COLO668 (cell line): ENCODE data around the gene PROM1.

Experiments
- DNase-seq: peaks from one replicate; lab custom pipeline; 2025; ENCODE audit not compliant: unreplicated experiment; lab: John Stamatoyannopoulos, UW

The PROM1 gene

GRCh38 chr4:16067515-16067914 lies 16.3 kb downstream of the PROM1 start:
- peak; percentile 82 for DNase-seq

- peak; percentile 65 for DNase-seq
Observed at GRCh38 chr4:16066586-16067128, 17.2 kb downstream of the PROM1 start.

- no peak for DNase-seq
Observed at GRCh38 chr4:16065066-16065465, 18.8 kb downstream of the PROM1 start.

- DNase-seq = no peak
Observed at GRCh38 chr4:16062601-16063000, 21.2 kb downstream of the PROM1 start.

- DNase-seq = peak; percentile 12
Observed at GRCh38 chr4:16056681-16057385, 27.0 kb downstream of the PROM1 start.

GRCh38 chr4:16055873-16056272 lies 27.9 kb downstream of the PROM1 start:
- DNase-seq = no peak

GRCh38 chr4:16055471-16055870 lies 28.4 kb downstream of the PROM1 start:
- no peak for DNase-seq

- DNase-seq = no peak
Observed at GRCh38 chr4:16052939-16053338, 30.9 kb downstream of the PROM1 start.

GRCh38 chr4:16051980-16052379 lies 31.8 kb downstream of the PROM1 start:
- DNase-seq = no peak

- no peak for DNase-seq
Observed at GRCh38 chr4:16051132-16051531, 32.7 kb downstream of the PROM1 start.

GRCh38 chr4:16050669-16051068 lies 33.2 kb downstream of the PROM1 start:
- no peak for DNase-seq

GRCh38 chr4:16048619-16049419 lies 35.0 kb downstream of the PROM1 start:
- no peak for DNase-seq

- DNase-seq = no peak
Observed at GRCh38 chr4:16045687-16046086, 38.1 kb downstream of the PROM1 start.

GRCh38 chr4:16043642-16044498 lies 40.0 kb downstream of the PROM1 start:
- no peak for DNase-seq

GRCh38 chr4:16039139-16039538 lies 44.7 kb downstream of the PROM1 start:
- no peak for DNase-seq

- DNase-seq = no peak
Observed at GRCh38 chr4:16037901-16038300, 45.9 kb downstream of the PROM1 start.

GRCh38 chr4:16035843-16036242 lies 48.0 kb downstream of the PROM1 start:
- no peak for DNase-seq

- DNase-seq = no peak
Observed at GRCh38 chr4:16034010-16034748, 49.6 kb downstream of the PROM1 start.

- no peak for DNase-seq
Observed at GRCh38 chr4:16032396-16032770, 51.4 kb downstream of the PROM1 start.

- DNase-seq = no peak
Observed at GRCh38 chr4:16031546-16032395, 52.1 kb downstream of the PROM1 start.
